ENCODE data around the gene TOP3B.

- no peak for TF ChIP-seq PATZ1 (CRISPR knock-in tag; IDR thresholded peaks at IDR 0.05; ENCODE audit: borderline replicate concordance)
- no peak for TF ChIP-seq RARB (CRISPR knock-in tag; IDR thresholded peaks at IDR 0.05)
- TF ChIP-seq TCF4 (CRISPR knock-in tag; IDR thresholded peaks at IDR 0.05; ENCODE audit: borderline replicate concordance), result no peak
- TF ChIP-seq ZFP30 (CRISPR knock-in tag; IDR thresholded peaks at IDR 0.05), result no peak
- TF ChIP-seq, protein P1, sequence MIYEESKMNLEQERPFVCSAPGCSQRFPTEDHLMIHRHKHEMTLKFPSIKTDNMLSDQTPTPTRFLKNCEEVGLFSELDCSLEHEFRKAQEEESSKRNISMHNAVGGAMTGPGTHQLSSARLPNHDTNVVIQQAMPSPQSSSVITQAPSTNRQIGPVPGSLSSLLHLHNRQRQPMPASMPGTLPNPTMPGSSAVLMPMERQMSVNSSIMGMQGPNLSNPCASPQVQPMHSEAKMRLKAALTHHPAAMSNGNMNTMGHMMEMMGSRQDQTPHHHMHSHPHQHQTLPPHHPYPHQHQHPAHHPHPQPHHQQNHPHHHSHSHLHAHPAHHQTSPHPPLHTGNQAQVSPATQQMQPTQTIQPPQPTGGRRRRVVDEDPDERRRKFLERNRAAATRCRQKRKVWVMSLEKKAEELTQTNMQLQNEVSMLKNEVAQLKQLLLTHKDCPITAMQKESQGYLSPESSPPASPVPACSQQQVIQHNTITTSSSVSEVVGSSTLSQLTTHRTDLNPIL (CRISPR knock-in tag; IDR thresholded peaks at IDR 0.05; ENCODE audit: low read depth), result no peak
- no peak for TF ChIP-seq OSR1 (CRISPR knock-in tag; IDR thresholded peaks at IDR 0.05)
- no peak for TF ChIP-seq ESRRG (CRISPR knock-in tag; IDR thresholded peaks at IDR 0.05)
- no peak for TF ChIP-seq PPARA (CRISPR knock-in tag; IDR thresholded peaks at IDR 0.05; ENCODE audit: borderline replicate concordance)
- TF ChIP-seq ISL1 (CRISPR knock-in tag; IDR thresholded peaks at IDR 0.05), result no peak
Measured at GRCh38 chr22:21931056-21931455, 51.5 kb downstream of the TOP3B start.

Data from SK-N-SH treated with all-trans-retinoic acid at 6 μM for 48 hours (cell line).